Effector memory CD4-positive, alpha-beta T cell (primary cell): ENCODE data around the gene BZW1.

Experiments used
- DNase-seq, 3 donors: peaks; one replicate each; pipeline ENCODE4 v3.0.0-alpha.2; 2020
- H3K27ac ChIP-seq: 2 replicates; pipeline ENCODE4 v1.7.0; 2013; ENCODE audit warnings: mild to moderate bottlenecking, low read length, moderate library complexity; ENCODE audit not compliant: insufficient read depth, poor library complexity, severe bottlenecking
- H3K27me3 ChIP-seq: replicated peaks from 2 replicates; pipeline ENCODE4 v1.7.0; 2013; ENCODE audit warnings: mild to moderate bottlenecking, low read length; ENCODE audit not compliant: insufficient read depth, control insufficient read depth, poor library complexity, severe bottlenecking
- H3K36me3 ChIP-seq: 2 replicates; pipeline ENCODE4 v1.7.0; 2013; ENCODE audit warnings: mild to moderate bottlenecking, low read length, moderate library complexity; ENCODE audit not compliant: control insufficient read depth, insufficient read depth
- H3K4me1 ChIP-seq: 2 replicates; pipeline ENCODE4 v1.7.0; 2013; ENCODE audit warnings: low read length, mild to moderate bottlenecking; ENCODE audit not compliant: control insufficient read depth, insufficient read depth, poor library complexity, severe bottlenecking
- H3K4me3 ChIP-seq: 2 replicates; pipeline ENCODE4 v1.7.0; 2013; ENCODE audit warnings: low read length, low read depth, mild to moderate bottlenecking; ENCODE audit not compliant: insufficient read depth, poor library complexity, severe bottlenecking
- H3K9me3 ChIP-seq: 2 replicates; pipeline ENCODE4 v1.7.0; 2013; ENCODE audit warnings: mild to moderate bottlenecking, low read length, moderate library complexity; ENCODE audit not compliant: control insufficient read depth

Gene BZW1

DNA sequence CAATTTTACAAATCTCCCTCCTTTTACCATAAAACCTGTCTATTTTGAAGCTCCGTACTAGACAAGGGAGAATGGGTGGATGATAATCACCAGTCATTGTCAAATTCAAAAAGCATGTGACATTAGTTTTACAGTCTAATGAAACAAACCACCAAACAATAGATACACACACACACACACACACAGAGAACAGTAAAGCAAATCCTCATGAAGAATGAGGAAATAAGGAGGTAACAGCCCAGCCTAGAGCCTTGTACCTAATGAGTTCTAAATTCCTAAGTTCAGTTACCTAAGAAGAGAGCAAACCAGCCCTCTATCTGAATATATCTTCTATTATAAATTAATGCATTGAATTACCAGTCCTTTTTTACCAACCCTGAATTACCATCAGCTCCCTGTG is 36.8 kb upstream of the BZW1 start:
- Histone ChIP-seq H3K4me3 (no peak overlapping the region), H3K4me1 (no peaks in the 10 kb centered on the region), H3K36me3 (no peaks in the 10 kb centered on the region), H3K27ac (no peak overlapping the region), H3K27me3 (no peaks in the 10 kb centered on the region), H3K9me3 (no peaks in the 10 kb centered on the region)
- DNase-seq, result no peak

DNA sequence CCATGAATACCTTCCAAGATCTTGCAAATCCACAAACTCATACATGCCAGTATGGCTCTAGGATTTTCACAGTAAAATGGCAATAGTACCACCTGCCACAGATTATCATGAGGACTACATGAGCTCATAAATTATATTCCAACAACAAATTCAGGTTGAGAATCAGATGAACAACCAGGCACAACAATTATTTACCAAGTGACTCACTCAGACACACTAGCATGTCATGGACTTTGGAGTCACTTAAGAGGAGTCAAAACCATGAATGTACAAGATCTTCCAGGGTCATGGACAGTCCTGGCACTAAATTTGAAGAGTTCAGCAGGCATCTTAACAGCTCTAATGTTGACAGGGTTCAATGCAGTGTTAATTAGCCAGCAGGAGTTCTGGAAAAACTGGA is 34.4 kb upstream of the BZW1 start:
- DNase-seq, result no peak
- H3K4me1 ChIP-seq, result no peaks in the 10 kb centered on the region
- H3K27ac ChIP-seq, result no peak overlapping the region
- no peaks in the 10 kb centered on the region for H3K27me3 ChIP-seq
- H3K4me3 ChIP-seq, result no peak overlapping the region
- H3K36me3 ChIP-seq, result no peaks in the 10 kb centered on the region
- no peaks in the 10 kb centered on the region for H3K9me3 ChIP-seq

DNA sequence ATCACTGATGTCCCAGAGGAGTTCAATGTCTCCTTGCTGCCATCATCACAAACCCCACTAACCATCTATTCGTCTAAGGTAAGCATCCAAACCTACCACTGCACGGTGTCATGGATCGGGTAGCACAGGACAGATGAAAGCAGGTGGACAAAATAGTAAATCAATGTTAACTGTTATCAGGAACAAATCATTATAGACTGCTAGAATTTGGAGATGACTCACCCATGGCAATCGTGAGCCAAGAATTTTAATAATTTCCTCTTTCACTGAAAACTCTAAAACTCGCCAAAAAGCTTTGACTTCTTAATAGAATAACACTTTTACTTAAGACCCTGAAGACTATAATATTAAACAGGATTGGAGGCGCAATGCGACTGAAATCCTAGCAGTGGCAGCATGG is 33.7 kb upstream of the BZW1 start:
- DNase-seq, result no peak
- Histone ChIP-seq H3K36me3 (no peaks in the 10 kb centered on the region), H3K27ac (no peak overlapping the region), H3K27me3 (no peaks in the 10 kb centered on the region), H3K9me3 (no peaks in the 10 kb centered on the region), H3K4me1 (no peaks in the 10 kb centered on the region), H3K4me3 (no peak overlapping the region)

DNA sequence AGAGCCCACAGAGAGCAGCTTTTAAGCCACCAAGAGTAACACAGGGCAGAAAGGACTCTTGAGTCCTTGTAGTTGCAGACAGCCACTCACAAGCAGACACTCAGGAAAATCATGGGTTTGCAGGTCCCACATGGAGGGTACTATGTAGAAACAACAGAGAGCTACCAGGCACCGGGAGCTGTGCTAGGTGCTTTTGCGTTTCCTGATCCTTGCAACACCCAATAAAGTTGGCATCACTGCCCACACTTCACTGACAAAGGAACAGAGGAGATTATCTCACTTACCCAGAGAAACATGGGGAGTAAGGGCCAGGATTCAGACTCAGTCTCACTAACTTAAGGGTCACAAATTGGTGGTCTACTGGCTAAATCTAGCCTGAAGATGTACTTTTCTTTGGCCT is 32.5 kb upstream of the BZW1 start:
- Histone ChIP-seq H3K36me3 (no peaks in the 10 kb centered on the region), H3K27ac (no peak overlapping the region), H3K27me3 (no peaks in the 10 kb centered on the region), H3K9me3 (no peaks in the 10 kb centered on the region), H3K4me1 (no peaks in the 10 kb centered on the region), H3K4me3 (no peak overlapping the region)
- DNase-seq, result no peak

DNA sequence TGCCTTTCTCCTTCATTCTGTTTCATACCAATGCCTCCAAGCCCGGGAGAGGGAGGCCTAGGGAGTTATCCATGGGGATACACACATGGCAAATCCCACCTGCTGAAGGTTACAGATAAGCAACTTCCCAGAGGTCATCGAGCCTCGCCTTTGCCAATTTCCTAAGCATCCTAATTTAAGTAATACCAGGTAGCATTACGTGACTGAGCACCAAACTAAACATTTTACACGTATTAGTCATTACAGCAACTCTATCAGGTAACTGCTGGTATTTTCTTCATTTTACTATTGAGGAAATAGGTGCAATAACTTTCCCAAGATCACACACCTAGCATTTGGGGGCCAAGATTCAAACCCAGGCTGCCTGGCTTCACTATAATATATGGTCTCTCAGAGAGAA is 30.1 kb upstream of the BZW1 start:
- Histone ChIP-seq H3K4me3 (no peak overlapping the region), H3K9me3 (no peaks in the 10 kb centered on the region), H3K27ac (no peak overlapping the region), H3K4me1 (no peaks in the 10 kb centered on the region), H3K27me3 (no peaks in the 10 kb centered on the region), H3K36me3 (no peaks in the 10 kb centered on the region)
- DNase-seq, result no peak

DNA sequence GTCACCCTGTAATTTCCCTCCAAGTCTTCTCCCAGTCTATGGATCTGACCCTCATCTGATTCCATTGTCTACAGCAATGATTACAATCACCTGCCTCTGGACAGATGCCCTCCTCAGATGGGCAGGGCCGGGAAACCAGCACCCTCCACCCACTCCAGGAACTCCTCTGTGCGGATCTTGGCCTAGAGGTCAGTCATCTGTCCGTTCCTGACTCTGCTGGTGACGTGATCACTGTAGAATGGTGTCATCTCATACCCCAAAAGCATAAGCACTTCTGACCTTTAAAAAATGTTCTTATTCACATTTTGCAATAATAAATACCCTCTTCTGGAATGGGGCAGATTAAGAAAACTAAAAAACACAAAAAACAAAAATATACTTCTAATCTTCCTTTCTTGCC is 29.5 kb upstream of the BZW1 start:
- H3K4me3 ChIP-seq, result no peak overlapping the region
- no peak for DNase-seq
- no peak overlapping the region for H3K27ac ChIP-seq
- H3K27me3 ChIP-seq, result no peaks in the 10 kb centered on the region
- H3K36me3 ChIP-seq, result no peaks in the 10 kb centered on the region
- H3K9me3 ChIP-seq, result no peaks in the 10 kb centered on the region
- no peaks in the 10 kb centered on the region for H3K4me1 ChIP-seq

DNA sequence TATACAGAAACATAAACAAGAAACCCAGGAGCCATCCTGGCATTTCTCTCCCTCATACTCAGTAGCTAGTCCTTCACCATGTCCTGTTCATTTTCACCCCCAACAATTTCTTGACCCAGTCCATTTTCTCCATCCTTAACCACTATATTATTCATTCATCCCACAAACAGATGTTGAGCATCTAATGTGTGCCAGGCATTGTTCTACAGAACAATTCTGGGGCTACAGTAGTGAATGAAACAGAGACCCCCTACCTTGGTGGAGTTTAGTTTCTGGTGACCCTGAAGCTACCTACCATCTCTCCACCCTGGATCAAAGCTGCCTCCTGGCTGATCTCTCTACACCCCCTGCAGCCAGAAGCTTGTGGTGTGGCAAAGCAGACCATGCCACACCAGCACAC is 27.5 kb upstream of the BZW1 start:
- Histone ChIP-seq H3K36me3 (no peaks in the 10 kb centered on the region), H3K4me1 (no peaks in the 10 kb centered on the region), H3K4me3 (no peak overlapping the region), H3K27me3 (no peaks in the 10 kb centered on the region), H3K9me3 (no peaks in the 10 kb centered on the region), H3K27ac (no peak overlapping the region)
- no peak for DNase-seq

DNA sequence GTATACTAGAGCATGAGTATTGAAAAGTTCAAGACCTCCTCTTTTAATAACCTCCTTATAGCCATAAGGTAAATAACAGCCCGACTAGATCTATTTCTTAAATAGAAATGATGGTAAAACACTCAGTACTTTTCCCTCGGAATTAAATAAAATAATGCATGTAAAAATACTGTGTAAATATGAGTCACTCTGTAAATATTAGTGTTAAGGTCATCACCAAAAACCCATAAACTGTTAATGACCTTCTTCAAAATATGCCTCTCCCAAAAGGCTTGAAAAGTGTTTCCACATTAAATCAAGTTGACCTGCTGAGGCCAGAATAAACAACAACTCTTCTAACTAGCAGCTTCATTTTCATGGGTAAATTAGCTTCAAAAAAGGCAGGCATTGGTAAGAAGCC is 25.3 kb upstream of the BZW1 start:
- Histone ChIP-seq H3K9me3 (no peaks in the 10 kb centered on the region), H3K27me3 (no peaks in the 10 kb centered on the region), H3K4me1 (no peaks in the 10 kb centered on the region), H3K4me3 (no peak overlapping the region), H3K36me3 (no peaks in the 10 kb centered on the region), H3K27ac (no peak overlapping the region)
- no peak for DNase-seq

DNA sequence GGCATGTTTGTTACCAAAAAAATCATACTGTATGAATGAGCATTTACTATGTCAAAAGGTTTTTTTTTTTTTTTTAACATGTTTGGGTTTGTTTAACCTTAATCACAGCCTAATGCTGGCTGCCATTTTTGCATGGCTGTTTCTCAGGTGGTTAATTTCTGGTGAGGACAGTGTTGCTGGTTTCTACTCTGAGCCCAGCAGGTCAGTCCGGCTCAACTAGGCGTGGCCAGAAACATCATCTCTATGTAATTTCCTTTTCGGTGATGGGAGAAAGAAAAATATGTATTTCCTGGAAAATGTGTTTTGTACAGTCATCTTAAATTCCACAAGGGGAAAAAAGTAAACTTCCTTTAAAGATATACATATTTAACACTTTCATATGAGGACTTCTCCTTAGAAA is 24.9 kb upstream of the BZW1 start:
- H3K9me3 ChIP-seq, result no peaks in the 10 kb centered on the region
- no peaks in the 10 kb centered on the region for H3K27me3 ChIP-seq
- H3K4me3 ChIP-seq, result no peak overlapping the region
- no peaks in the 10 kb centered on the region for H3K4me1 ChIP-seq
- H3K27ac ChIP-seq, result no peak overlapping the region
- no peak for DNase-seq
- H3K36me3 ChIP-seq, result no peaks in the 10 kb centered on the region

DNA sequence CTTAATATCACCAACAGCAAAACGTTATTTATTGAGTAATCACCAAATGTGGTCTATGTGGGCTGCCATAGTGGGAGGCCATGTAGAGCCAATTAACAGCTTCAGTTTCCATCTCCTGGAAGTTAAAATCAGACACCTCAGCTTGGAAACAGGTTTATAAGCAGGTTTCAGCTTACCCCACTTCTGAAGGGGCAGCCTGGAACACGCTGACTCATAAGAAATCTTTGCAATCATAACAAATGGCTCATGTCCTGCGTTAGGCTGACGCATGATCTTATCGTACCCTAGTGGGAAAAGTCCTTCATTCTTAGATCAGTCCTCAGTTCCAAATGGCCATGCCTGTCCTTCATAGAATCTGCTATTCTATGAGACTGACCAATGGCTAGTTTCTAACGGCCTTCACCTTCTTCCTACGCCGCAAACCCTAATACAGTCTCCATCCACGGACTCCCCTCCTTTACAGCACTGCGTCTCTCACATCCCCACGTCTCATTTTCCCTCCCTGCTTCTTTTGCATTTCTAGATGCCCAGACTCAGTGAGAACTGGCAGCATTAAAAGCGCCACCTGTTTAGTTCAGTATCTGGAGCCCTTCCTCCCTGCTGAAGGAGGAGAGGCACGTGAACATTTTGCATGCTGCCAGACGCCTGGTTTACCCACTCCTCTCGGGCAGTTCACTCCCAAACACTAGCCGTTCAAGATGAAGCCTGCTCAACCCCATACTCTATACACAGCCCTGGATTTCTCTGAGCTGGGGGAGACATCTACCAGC is 24.2 kb upstream of the BZW1 start:
- H3K27ac ChIP-seq, result no peak overlapping the region
- no peaks in the 10 kb centered on the region for H3K27me3 ChIP-seq
- no peaks in the 10 kb centered on the region for H3K4me1 ChIP-seq
- no peaks in the 10 kb centered on the region for H3K9me3 ChIP-seq
- H3K4me3 ChIP-seq, result no peak overlapping the region
- H3K36me3 ChIP-seq, result no peaks in the 10 kb centered on the region
- DNase-seq, result no peak
